WERI-Rb-1 (cell line): ENCODE results near the gene MARCHF10.

Experiments used
- DNase-seq: peaks from one replicate; pipeline ENCODE4 v3.0.0-alpha.2; 2020
- H3K27ac ChIP-seq: fragments of 250-450 bp; sonication (Bioruptor Pico); 2 replicates; pipeline ENCODE4 v1.5.1; 2020; ENCODE audit warnings: mild to moderate bottlenecking, moderate library complexity
- H3K27me3 ChIP-seq: fragments of 250-450 bp; sonication (Bioruptor Pico); 2 replicates; pipeline ENCODE4 v1.5.1; 2021; ENCODE audit warnings: mild to moderate bottlenecking, low read depth, moderate library complexity; ENCODE audit not compliant: insufficient read depth, severe bottlenecking
- H3K36me3 ChIP-seq: fragments of 250-450 bp; sonication (Bioruptor Pico); 2 replicates; pipeline ENCODE4 v1.5.1; 2020; ENCODE audit warnings: mild to moderate bottlenecking, moderate library complexity
- H3K4me3 ChIP-seq: 2 replicates; pipeline ENCODE4 v1.5.1; 2011; ENCODE audit warnings: low read depth, mild to moderate bottlenecking, control low read depth, low read length
- H3K9me3 ChIP-seq: fragments of 250-450 bp; sonication (Bioruptor Pico); 2 replicates; pipeline ENCODE4 v1.5.1; 2021; ENCODE audit warnings: mild to moderate bottlenecking, moderate library complexity; ENCODE audit not compliant: severe bottlenecking
- TF ChIP-seq, protein P1 (sequence below): IDR thresholded peaks from 2 replicates; pipeline ENCODE4 v1.5.1; 2011; ENCODE audit warnings: low read depth, mild to moderate bottlenecking, control low read depth, inconsistent platforms, low read length

The MARCHF10 gene

DNA sequence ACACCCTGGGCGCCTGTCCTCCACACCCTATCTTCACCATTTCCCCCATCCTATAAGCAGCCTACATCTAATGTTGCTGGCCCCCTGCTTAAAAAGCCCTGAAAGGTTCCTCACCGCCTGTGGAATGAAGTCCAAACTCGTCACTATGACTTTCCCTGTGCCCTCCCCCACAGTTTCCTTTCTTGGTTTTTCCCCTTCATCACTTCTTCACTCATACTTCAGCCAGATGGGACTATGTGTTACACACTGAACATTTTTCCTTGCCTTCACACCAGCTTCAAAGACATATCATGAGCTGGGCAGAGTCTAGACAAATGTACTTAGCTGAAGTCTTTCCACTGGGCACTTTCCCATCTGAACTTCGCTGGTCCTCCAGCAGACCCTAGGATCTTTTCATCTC, 1.5 kb upstream of the MARCHF10 start:
- no peaks in the 10 kb centered on the region for H3K36me3 ChIP-seq
- no peaks in the 10 kb centered on the region for H3K27me3 ChIP-seq
- no peak overlapping the region for H3K27ac ChIP-seq
- TF ChIP-seq, protein P1, sequence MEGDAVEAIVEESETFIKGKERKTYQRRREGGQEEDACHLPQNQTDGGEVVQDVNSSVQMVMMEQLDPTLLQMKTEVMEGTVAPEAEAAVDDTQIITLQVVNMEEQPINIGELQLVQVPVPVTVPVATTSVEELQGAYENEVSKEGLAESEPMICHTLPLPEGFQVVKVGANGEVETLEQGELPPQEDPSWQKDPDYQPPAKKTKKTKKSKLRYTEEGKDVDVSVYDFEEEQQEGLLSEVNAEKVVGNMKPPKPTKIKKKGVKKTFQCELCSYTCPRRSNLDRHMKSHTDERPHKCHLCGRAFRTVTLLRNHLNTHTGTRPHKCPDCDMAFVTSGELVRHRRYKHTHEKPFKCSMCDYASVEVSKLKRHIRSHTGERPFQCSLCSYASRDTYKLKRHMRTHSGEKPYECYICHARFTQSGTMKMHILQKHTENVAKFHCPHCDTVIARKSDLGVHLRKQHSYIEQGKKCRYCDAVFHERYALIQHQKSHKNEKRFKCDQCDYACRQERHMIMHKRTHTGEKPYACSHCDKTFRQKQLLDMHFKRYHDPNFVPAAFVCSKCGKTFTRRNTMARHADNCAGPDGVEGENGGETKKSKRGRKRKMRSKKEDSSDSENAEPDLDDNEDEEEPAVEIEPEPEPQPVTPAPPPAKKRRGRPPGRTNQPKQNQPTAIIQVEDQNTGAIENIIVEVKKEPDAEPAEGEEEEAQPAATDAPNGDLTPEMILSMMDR, result no peak
- no peak for DNase-seq
- no peak overlapping the region for H3K4me3 ChIP-seq
- peaks cover 5% of the 10 kb centered on the region for H3K9me3 ChIP-seq

DNA sequence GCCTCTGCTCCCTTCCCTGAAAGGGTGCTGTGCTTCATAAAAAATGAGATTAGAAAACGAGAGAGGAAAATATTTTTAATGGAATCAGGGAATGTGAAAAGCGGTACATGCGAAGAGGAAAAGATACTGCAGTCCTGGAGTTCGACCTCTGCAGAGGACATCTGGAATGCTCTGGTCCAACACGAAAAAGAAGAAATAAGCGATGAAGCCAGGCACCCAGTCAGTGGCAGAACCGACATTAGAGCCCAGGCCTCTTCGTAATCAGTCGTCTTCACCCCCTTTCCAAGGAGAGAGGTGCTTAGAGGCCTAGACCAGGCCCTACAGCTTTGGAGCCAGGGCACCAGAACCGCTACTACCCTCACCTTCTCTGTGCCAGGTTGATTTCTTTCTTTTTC, 459 bp upstream of the MARCHF10 start:
- Histone ChIP-seq H3K36me3 (no peaks in the 10 kb centered on the region), H3K27ac (no peak overlapping the region), H3K9me3 (no peaks in the 10 kb centered on the region), H3K4me3 (peak overlapping the region; percentile 45), H3K27me3 (no peaks in the 10 kb centered on the region)
- DNase-seq, result no peak
- TF ChIP-seq, protein P1, result no peak

DNA sequence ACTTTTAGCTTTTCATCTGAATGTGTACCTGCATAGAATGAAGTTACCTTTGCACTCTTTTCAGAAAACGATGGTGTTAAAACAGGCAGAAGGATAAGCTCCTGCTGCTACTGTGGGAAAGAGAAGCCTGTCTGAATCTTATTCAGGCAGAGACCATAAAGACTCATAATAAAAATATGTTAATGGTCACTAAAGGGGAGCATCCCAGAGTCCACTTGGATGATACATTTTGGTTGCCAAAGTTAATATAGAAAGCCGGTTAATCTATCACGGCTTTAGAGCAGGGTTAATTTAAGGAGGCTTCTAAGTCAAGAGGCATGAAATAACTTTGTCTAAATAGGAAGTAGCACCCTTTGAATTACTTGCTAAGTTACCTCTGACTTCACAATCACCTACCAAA, 2.9 kb downstream of the MARCHF10 start:
- Histone ChIP-seq H3K27ac (no peak overlapping the region), H3K36me3 (no peaks in the 10 kb centered on the region), H3K27me3 (no peaks in the 10 kb centered on the region), H3K9me3 (no peaks in the 10 kb centered on the region), H3K4me3 (no peak overlapping the region)
- TF ChIP-seq, protein P1, result no peak
- DNase-seq, result no peak

DNA sequence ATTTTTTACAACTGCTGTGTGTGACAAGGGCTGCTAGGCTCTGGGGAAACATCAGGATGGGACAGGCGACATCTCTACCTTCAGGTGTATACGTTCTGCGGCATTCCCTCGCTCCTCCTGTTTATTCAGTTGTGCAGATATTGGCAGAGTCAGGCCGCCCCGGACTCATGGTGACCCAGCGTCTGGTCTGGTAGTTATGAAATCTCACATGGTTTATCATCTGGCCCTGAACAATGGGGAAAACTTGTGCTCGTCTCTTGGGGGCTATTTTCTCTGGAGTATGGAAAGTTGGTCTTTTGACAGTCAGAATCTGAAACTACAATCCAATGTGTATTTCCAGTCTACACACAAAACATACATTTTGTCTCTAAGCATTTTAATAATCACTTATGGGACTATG, 3.3 kb downstream of the MARCHF10 start:
- Histone ChIP-seq H3K9me3 (no peaks in the 10 kb centered on the region), H3K36me3 (no peaks in the 10 kb centered on the region), H3K27ac (no peak overlapping the region), H3K4me3 (no peak overlapping the region), H3K27me3 (no peaks in the 10 kb centered on the region)
- TF ChIP-seq, protein P1, result no peak
- no peak for DNase-seq

DNA sequence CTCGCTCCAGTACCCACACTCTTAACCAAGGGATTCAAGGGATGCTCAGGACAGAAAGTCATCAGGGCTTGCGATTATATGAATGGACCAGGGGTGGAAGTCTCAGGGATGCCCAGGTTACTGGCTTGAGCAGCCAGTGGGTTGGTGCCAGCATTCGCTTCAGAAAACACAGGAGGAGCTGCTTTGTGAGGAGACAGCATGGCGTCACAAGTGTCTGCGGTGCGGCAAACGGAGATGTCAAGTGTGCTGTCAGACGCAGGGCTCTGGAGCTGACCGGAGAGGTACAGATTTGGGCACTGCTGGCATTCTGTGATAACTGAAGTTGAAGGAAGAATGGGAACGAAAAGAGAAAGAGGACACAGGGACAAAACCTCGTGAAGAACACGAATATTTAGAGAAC, 4.1 kb downstream of the MARCHF10 start:
- no peak overlapping the region for H3K27ac ChIP-seq
- H3K36me3 ChIP-seq, result no peaks in the 10 kb centered on the region
- DNase-seq, result no peak
- H3K4me3 ChIP-seq, result no peak overlapping the region
- no peaks in the 10 kb centered on the region for H3K9me3 ChIP-seq
- TF ChIP-seq, protein P1, result no peak
- H3K27me3 ChIP-seq, result no peaks in the 10 kb centered on the region

DNA sequence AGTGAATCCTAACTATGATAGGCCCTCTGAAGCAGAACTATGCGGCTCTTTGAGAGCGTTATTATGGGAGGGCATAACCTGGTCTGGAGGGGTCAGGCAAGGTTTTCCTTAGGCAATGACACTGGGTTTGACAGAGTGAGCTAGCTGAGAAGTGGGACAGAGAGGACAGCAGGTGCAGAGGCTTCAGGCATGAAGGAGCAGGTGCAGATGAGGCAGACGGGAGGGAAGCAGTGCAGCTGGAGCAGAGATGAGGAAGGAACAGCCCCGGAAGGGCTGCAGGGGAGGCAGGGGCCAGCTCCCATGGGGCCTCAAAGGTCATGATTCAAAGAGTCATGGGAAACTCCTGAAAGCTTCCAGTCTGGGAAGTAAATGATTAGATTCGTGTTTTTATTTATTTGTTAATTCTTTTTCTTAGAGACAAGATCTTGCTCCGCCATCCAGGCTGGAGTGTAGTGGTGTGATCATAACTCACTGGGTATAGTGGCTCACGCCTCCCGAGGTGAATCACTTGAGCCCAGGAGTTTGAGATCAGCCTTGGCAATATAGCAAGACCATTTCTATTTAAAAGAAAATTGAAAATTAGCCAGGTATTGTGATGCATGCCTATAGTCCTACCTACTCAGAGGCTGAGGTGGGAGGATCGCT, 5.4 kb downstream of the MARCHF10 start:
- H3K4me3 ChIP-seq, result no peak overlapping the region
- peak; percentile 41 for DNase-seq
- no peak overlapping the region for H3K27ac ChIP-seq
- H3K36me3 ChIP-seq, result no peaks in the 10 kb centered on the region
- no peaks in the 10 kb centered on the region for H3K27me3 ChIP-seq
- H3K9me3 ChIP-seq, result no peaks in the 10 kb centered on the region
- TF ChIP-seq, protein P1, result no peak
